PFSK-1 (cell line): ENCODE data around the gene INPP5A.

Experiments
- FOXP2 ChIP-seq: optimal IDR thresholded peaks from 2 replicates; pipeline ENCODE3; 2011; ENCODE audit warnings: borderline replicate concordance, control low read depth, inconsistent platforms; ENCODE audit not compliant: insufficient read depth; ENCODE audit errors: extremely low read length, extremely low read depth
- POLR2AphosphoS5 ChIP-seq: IDR thresholded peaks from 2 replicates; pipeline ENCODE4 v1.6.1; 2012; ENCODE audit warnings: low read depth, mild to moderate bottlenecking, control low read depth, low read length, moderate library complexity
- SIN3A ChIP-seq: IDR thresholded peaks from 2 replicates; pipeline ENCODE4 v1.6.1; 2012; ENCODE audit warnings: mild to moderate bottlenecking, low read length, moderate library complexity, borderline replicate concordance; ENCODE audit not compliant: insufficient read depth
- TAF1 ChIP-seq: IDR thresholded peaks from 2 replicates; pipeline ENCODE4 v1.6.1; 2012; ENCODE audit warnings: low read length, control low read depth, borderline replicate concordance; ENCODE audit not compliant: insufficient read depth
- TF ChIP-seq, protein P1 (sequence below), 2 experiments: IDR thresholded peaks; 2 replicates each; pipeline versions ENCODE4 v1.6.1 to v1.8.0; 2011 to 2012; ENCODE audit warnings: low read depth in 2 of 2, low read length in 2 of 2, control low read depth in 1 of 2, inconsistent platforms in 1 of 2, mild to moderate bottlenecking in 1 of 2, moderate library complexity in 1 of 2; ENCODE audit not compliant: insufficient read depth in 1 of 2

DNA sequence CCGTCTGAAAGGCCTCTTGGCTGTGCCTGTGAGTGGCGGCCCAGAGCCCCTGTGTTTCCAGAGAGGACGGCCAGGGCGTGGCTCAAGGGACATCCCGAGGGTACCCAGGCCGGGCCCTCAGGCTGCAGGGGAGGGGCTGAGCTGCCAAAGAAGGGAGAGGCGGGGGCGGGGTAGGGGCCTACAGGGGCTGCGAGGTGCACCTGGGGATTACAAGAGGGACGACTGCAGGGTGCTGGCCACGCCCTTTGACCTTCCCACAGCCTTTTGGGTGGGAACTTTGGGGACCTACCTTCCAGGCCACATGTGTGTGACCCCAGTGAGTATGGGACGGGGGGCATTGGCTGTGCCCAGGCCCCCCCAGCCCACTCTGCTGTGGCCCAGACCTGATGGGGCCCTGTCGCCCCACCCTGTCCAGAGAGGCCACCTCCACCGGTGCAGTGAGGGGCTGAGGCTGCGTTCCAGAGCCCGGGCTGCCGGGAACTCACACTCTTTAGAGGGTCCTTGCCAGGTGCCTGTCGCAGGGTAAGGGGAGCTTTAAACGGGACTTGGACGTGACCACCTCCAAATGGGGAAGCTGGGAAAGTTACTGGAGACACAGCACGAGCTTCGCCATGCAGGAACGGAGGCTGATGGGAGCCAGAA is 267.3 kb downstream of the INPP5A start:
- no peak for TF ChIP-seq POLR2AphosphoS5
- TF ChIP-seq TAF1, result no peak
- TF ChIP-seq, protein P1, sequence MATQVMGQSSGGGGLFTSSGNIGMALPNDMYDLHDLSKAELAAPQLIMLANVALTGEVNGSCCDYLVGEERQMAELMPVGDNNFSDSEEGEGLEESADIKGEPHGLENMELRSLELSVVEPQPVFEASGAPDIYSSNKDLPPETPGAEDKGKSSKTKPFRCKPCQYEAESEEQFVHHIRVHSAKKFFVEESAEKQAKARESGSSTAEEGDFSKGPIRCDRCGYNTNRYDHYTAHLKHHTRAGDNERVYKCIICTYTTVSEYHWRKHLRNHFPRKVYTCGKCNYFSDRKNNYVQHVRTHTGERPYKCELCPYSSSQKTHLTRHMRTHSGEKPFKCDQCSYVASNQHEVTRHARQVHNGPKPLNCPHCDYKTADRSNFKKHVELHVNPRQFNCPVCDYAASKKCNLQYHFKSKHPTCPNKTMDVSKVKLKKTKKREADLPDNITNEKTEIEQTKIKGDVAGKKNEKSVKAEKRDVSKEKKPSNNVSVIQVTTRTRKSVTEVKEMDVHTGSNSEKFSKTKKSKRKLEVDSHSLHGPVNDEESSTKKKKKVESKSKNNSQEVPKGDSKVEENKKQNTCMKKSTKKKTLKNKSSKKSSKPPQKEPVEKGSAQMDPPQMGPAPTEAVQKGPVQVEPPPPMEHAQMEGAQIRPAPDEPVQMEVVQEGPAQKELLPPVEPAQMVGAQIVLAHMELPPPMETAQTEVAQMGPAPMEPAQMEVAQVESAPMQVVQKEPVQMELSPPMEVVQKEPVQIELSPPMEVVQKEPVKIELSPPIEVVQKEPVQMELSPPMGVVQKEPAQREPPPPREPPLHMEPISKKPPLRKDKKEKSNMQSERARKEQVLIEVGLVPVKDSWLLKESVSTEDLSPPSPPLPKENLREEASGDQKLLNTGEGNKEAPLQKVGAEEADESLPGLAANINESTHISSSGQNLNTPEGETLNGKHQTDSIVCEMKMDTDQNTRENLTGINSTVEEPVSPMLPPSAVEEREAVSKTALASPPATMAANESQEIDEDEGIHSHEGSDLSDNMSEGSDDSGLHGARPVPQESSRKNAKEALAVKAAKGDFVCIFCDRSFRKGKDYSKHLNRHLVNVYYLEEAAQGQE (IDR thresholded peaks at IDR 0.05; ENCODE audit: insufficient read depth in 1 of 2, low read depth in 2 of 2, low read length in 2 of 2), result no peak
- no peak for TF ChIP-seq SIN3A
- TF ChIP-seq FOXP2, result no peak
